RWPE1 (cell line): Measurements from ENCODE around the gene TRIB2.
A peak's percentile ranks its signal among the peaks of the same experiment; 100 is the strongest.

ENCODE experiments used
- CTCF ChIA-PET: fragments of 350-600 bp; sonication (Branson Sonifier 250); formaldehyde crosslinking; extraction: SDS; loops from one replicate; lab custom pipeline; 2021; lab: Yijun Ruan, JAX
- POLR2A ChIA-PET: fragments of 400-600 bp; formaldehyde crosslinking; extraction: SDS; loops from one replicate; lab custom pipeline; 2020; ENCODE audit warnings: antibody characterized with exemption; ENCODE audit not compliant: low non-redundant PET; lab: Yijun Ruan, JAX
- DNase-seq: peaks from one replicate; pipeline ENCODE4 v3.0.0; 2012; ENCODE audit warnings: low spot score
- H3K27ac ChIP-seq: fragments of 450-650 bp; 2 replicates; pipeline ENCODE4 v1.5.1; 2017
- CTCF ChIP-seq: fragments of 450-650 bp; conservative IDR thresholded peaks from 2 replicates; pipeline ENCODE4 v1.5.1; 2017; ENCODE audit warnings: low read depth, mild to moderate bottlenecking

The TRIB2 gene

GRCh38 chr2:12712881-12713280 lies 3.9 kb upstream of the TRIB2 start:
- CTCF ChIA-PET = no interaction called here
- H3K27ac ChIP-seq = no peak overlapping the region
- POLR2A ChIA-PET = no interaction called here
- no peak for TF ChIP-seq CTCF
- no peak for DNase-seq

GRCh38 chr2:12714391-12715221 lies 2.1 kb upstream of the TRIB2 start:
- POLR2A ChIA-PET = no interaction called here
- TF ChIP-seq CTCF = no peak
- CTCF ChIA-PET = interaction anchor here (0.6 to 3.8 kb wide), 5 partner anchors 156 to 885 kb away, joined by 3 to 32 read pairs (median 3); no protein-coding TSS in a partner anchor
- DNase-seq = peak; percentile 47
- H3K27ac ChIP-seq = peak overlapping the region; percentile 96

- TF ChIP-seq CTCF = no peak
- peak overlapping the region; percentile 96 for H3K27ac ChIP-seq
- POLR2A ChIA-PET = interaction anchor here (0.7 kb wide), 1 partner anchor 51 kb away, joined by 3 read pairs; no protein-coding TSS in a partner anchor
- CTCF ChIA-PET = interaction anchor here (0.5 to 3.8 kb wide), 9 partner anchors 15 to 886 kb away, joined by 3 to 32 read pairs (median 3); no protein-coding TSS in a partner anchor
- no peak for DNase-seq
These were observed 1.3 kb upstream of the TRIB2 start for GRCh38 chr2:12715258-12716031.

- peak; percentile 41 for DNase-seq
- ChIA-PET POLR2A (interaction anchor here (1.0 kb wide), 1 partner anchor 20 kb away, joined by 3 read pairs; no protein-coding TSS in a partner anchor), CTCF (interaction anchor here (0.6 to 3.8 kb wide), 8 partner anchors 14 to 886 kb away, joined by 3 to 32 read pairs (median 4); no protein-coding TSS in a partner anchor)
- TF ChIP-seq CTCF = peak; percentile 76
- H3K27ac ChIP-seq = peak overlapping the region; percentile 96
These were observed 779 bp upstream of the TRIB2 start for GRCh38 chr2:12716032-12716281.

- peak; percentile 55 for DNase-seq
- peak; percentile 62 for TF ChIP-seq CTCF
- ChIA-PET CTCF (interaction anchor here (0.6 to 3.8 kb wide), 15 partner anchors 66 to 1089 kb away, joined by 3 to 32 read pairs (median 4); no protein-coding TSS in a partner anchor), POLR2A (interaction anchor here (1.0 kb wide), 1 partner anchor 19 kb away, joined by 3 read pairs; no protein-coding TSS in a partner anchor)
- peak overlapping the region; percentile 96 for H3K27ac ChIP-seq
These were observed 667 bp downstream of the TRIB2 start for GRCh38 chr2:12717191-12718014.
